Hepatocyte (in vitro differentiated cells): ENCODE results near the gene ITGA1. TPM values are rescaled to one million over a fixed set of nuclear protein-coding genes. Genes with fewer than 3 reads are reported as not detected.

Experiments used
- DNase-seq: peaks from one replicate; pipeline ENCODE4 v3.0.0-alpha.2; 2016; ENCODE audit warnings: low spot score
- H2AFZ ChIP-seq: fragments of 200-600 bp; sonication (generic); 2 replicates; pipeline ENCODE4 v1.6.0; 2016; ENCODE audit warnings: antibody characterized with exemption, mild to moderate bottlenecking
- H3K27ac ChIP-seq: fragments of 200-600 bp; sonication (generic); 2 replicates; pipeline ENCODE4 v1.5.1; 2016; ENCODE audit warnings: mild to moderate bottlenecking
- H3K27me3 ChIP-seq: fragments of 200-600 bp; sonication (generic); 2 replicates; pipeline ENCODE4 v1.6.1; 2016
- H3K36me3 ChIP-seq: fragments of 200-600 bp; sonication (generic); replicated peaks from 2 replicates; pipeline ENCODE4 v1.5.1; 2016; ENCODE audit warnings: low read depth; ENCODE audit not compliant: insufficient read depth
- H3K4me1 ChIP-seq: fragments of 200-600 bp; sonication (generic); 2 replicates; pipeline ENCODE4 v1.5.1; 2016; ENCODE audit warnings: mild to moderate bottlenecking, moderate library complexity; ENCODE audit not compliant: insufficient read depth
- H3K4me2 ChIP-seq: fragments of 200-600 bp; sonication (generic); 2 replicates; pipeline ENCODE4 v1.6.0; 2016
- H3K4me3 ChIP-seq: fragments of 200-600 bp; sonication (generic); 2 replicates; pipeline ENCODE4 v1.5.1; 2016; ENCODE audit warnings: mild to moderate bottlenecking
- H3K79me2 ChIP-seq: fragments of 200-600 bp; sonication (generic); 2 replicates; pipeline ENCODE4 v1.6.0; 2017; ENCODE audit warnings: mild to moderate bottlenecking
- H3K9me2 ChIP-seq: fragments of 200-600 bp; sonication (generic); replicated peaks from 2 replicates; pipeline ENCODE4 v1.6.0; 2017; ENCODE audit warnings: mild to moderate bottlenecking; ENCODE audit not compliant: insufficient read depth
- H3K9me3 ChIP-seq: fragments of 200-600 bp; sonication (generic); 2 replicates; pipeline ENCODE4 v1.5.1; 2016; ENCODE audit warnings: low read depth, mild to moderate bottlenecking
- H4K20me1 ChIP-seq: fragments of 200-600 bp; sonication (generic); 2 replicates; pipeline ENCODE4 v1.6.0; 2016; ENCODE audit warnings: mild to moderate bottlenecking; ENCODE audit not compliant: insufficient read depth, poor library complexity, severe bottlenecking
- EZH2 ChIP-seq: fragments of 200-600 bp; sonication (generic); IDR thresholded peaks from 2 replicates; pipeline ENCODE4 v1.6.1; 2016; ENCODE audit warnings: antibody characterized with exemption, mild to moderate bottlenecking, borderline replicate concordance
- EZH2phosphoT487 ChIP-seq: fragments of 200-600 bp; sonication (generic); IDR thresholded peaks from one replicate; pipeline ENCODE4 v1.6.1; 2018; ENCODE audit warnings: antibody characterized with exemption, mild to moderate bottlenecking, low read depth, moderate library complexity; ENCODE audit not compliant: unreplicated experiment, severe bottlenecking
- WGBS: methylation state at CpG from one replicate; pipeline ENCODE4 v1.1.6; 2016; ENCODE audit warnings: low lambda C conversion rate; ENCODE audit errors: missing lambda C conversion rate; 5-methylcytosine and 5-hydroxymethylcytosine counted together
- polyA plus RNA-seq: library from polyadenylated mRNA; unstranded; fragments of >200 nt; fragmentation: Nextera tagmentation; extraction: Ambion mirVana; gene quantifications from 2 replicates; pipeline ENCODE4 v1.2.1, GENCODE V29; 2016
- total RNA-seq: library from RNA; depleted of rRNA; stranded (reverse); fragments of >200 nt; gene quantifications from 2 replicates; pipeline ENCODE4 v1.2.3, GENCODE V29; 2014
- TF ChIP-seq, protein P1 (sequence below): fragments of 200-600 bp; sonication (generic); IDR thresholded peaks from 2 replicates; pipeline ENCODE4 v1.5.1; 2016; ENCODE audit warnings: antibody characterized with exemption, mild to moderate bottlenecking; ENCODE audit not compliant: poor library complexity

Gene ITGA1
- total and polyA plus RNA-seq, 2 experiments from 2014 or later: 15.0 to 40.3 TPM

DNA sequence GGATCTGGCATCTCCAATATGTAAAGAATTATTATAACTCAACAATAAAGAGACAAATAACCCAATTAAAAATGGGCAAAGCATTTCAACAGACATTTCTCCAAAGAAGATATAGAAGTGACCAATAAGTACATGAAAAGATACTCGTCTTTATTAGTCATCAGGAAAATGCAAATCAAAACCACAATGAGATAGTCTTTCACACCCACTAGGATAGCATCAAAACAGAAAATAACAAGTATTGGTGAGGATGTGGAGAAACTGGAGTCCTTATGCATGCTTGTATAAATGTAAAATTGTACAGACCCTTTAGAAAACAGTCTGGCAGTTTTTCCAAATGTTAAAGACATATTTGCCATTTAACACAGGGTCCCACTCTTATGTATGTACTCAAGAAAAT, 39.1 kb upstream of the ITGA1 start:
- no peaks in the 10 kb centered on the region for H3K27me3 ChIP-seq
- no peaks in the 10 kb centered on the region for H3K79me2 ChIP-seq
- WGBS: 4% methylated on average over 1 of the region's 1 CpG
- no peaks in the 10 kb centered on the region for H3K36me3 ChIP-seq
- DNase-seq: no peak
- no peaks in the 10 kb centered on the region for H3K9me2 ChIP-seq
- no peak overlapping the region for H3K4me3 ChIP-seq
- H3K4me1 ChIP-seq: no peaks in the 10 kb centered on the region
- no peak overlapping the region for H2AFZ ChIP-seq
- no peaks in the 10 kb centered on the region for H4K20me1 ChIP-seq
- TF ChIP-seq, protein P1, sequence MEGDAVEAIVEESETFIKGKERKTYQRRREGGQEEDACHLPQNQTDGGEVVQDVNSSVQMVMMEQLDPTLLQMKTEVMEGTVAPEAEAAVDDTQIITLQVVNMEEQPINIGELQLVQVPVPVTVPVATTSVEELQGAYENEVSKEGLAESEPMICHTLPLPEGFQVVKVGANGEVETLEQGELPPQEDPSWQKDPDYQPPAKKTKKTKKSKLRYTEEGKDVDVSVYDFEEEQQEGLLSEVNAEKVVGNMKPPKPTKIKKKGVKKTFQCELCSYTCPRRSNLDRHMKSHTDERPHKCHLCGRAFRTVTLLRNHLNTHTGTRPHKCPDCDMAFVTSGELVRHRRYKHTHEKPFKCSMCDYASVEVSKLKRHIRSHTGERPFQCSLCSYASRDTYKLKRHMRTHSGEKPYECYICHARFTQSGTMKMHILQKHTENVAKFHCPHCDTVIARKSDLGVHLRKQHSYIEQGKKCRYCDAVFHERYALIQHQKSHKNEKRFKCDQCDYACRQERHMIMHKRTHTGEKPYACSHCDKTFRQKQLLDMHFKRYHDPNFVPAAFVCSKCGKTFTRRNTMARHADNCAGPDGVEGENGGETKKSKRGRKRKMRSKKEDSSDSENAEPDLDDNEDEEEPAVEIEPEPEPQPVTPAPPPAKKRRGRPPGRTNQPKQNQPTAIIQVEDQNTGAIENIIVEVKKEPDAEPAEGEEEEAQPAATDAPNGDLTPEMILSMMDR: no peak
- no peak for TF ChIP-seq EZH2
- no peak for TF ChIP-seq EZH2phosphoT487
- H3K4me2 ChIP-seq: no peak overlapping the region
- no peaks in the 10 kb centered on the region for H3K9me3 ChIP-seq
- no peak overlapping the region for H3K27ac ChIP-seq

DNA sequence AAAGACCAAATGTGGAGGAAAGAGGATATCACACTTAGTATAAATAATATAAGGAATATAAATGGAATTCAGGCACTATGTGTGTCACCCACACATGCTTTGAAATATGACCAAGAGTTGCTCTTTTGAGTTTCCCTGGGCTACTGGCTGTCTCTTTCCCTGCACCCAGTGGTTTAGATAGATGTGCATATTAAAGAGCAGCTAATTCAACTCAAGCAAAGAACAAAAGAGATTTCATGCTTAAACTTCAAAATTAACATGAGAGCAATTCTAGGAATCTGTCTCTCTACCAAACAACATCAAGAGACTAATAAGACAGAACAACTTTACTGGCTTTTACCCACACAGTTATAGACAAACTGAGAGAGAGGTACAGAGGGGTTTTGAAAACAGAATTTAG, 38.0 kb upstream of the ITGA1 start:
- no peaks in the 10 kb centered on the region for H3K79me2 ChIP-seq
- no peaks in the 10 kb centered on the region for H3K36me3 ChIP-seq
- H3K4me3 ChIP-seq: no peak overlapping the region
- DNase-seq: no peak
- H3K9me2 ChIP-seq: no peaks in the 10 kb centered on the region
- TF ChIP-seq EZH2phosphoT487: no peak
- TF ChIP-seq, protein P1: no peak
- TF ChIP-seq EZH2: no peak
- no peaks in the 10 kb centered on the region for H3K9me3 ChIP-seq
- H3K4me2 ChIP-seq: no peak overlapping the region
- no peaks in the 10 kb centered on the region for H4K20me1 ChIP-seq
- H3K27ac ChIP-seq: no peak overlapping the region
- no peak overlapping the region for H2AFZ ChIP-seq
- no peaks in the 10 kb centered on the region for H3K27me3 ChIP-seq
- no peaks in the 10 kb centered on the region for H3K4me1 ChIP-seq

DNA sequence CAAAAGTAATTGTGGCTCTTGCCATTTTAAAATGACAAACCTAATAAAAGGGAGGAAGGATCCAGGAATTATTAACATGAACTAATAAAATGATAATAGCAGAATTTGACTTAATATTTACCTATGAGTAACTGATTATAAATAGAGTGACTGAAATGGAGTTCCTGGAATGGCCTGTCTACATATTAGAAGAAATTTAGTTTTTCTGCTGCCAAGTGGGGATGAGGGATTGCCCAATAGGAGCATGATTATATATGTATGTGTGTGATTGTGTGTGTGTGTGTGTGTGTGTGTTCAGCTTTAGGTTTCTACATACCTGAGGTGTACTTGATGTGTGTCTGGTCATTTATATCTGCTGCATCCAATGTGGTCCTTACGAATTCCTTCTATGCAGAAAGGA, 36.6 kb upstream of the ITGA1 start:
- WGBS: 79% methylated on average over 1 of the region's 1 CpG
- H3K27ac ChIP-seq: no peak overlapping the region
- H3K4me2 ChIP-seq: no peak overlapping the region

More for the DNA sequence above, 36.6 kb upstream of the ITGA1 start:
- Histone ChIP-seq H3K9me3 (no peaks in the 10 kb centered on the region), H2AFZ (no peak overlapping the region), H3K4me1 (no peaks in the 10 kb centered on the region), H3K36me3 (no peaks in the 10 kb centered on the region), H3K4me3 (no peak overlapping the region), H3K79me2 (no peaks in the 10 kb centered on the region), H3K27me3 (no peaks in the 10 kb centered on the region), H4K20me1 (no peaks in the 10 kb centered on the region), H3K9me2 (no peaks in the 10 kb centered on the region)
- TF ChIP-seq, protein P1: no peak
- TF ChIP-seq EZH2: no peak
- no peak for TF ChIP-seq EZH2phosphoT487
- no peak for DNase-seq
